HCT116 (cell line): Measurements from ENCODE around the gene PRDM1. TPM values are rescaled to one million over a fixed set of nuclear protein-coding genes. Genes with fewer than 3 reads are reported as not detected.

Source experiments
- ATAC-seq: fragments of 200-7000 bp; cut with Tn5 transposase; 2 replicates; pipeline ENCODE4 v1.9.1; 2020; ENCODE audit warnings: mild to moderate bottlenecking, moderate library complexity
- BruUV-seq: library from RNA; stranded (reverse); fragments of 400-500 nt; replicated peaks from 2 replicates; lab custom pipeline; 2021; lab: Mats Ljungman, UMichigan
- CTCF ChIA-PET: fragments of 300-600 bp; sonication (Branson Sonifier 250); formaldehyde crosslinking; loops from one replicate; lab custom pipeline; 2021; ENCODE audit warnings: antibody characterized with exemption; lab: Charles Lee
- POLR2A ChIA-PET: fragments of 300-600, 350-600 bp; sonication (Branson Sonifier 250); formaldehyde crosslinking; loops from one replicate; lab custom pipeline; 2021; ENCODE audit warnings: antibody characterized with exemption; lab: Charles Lee
- RAD21 ChIA-PET, 2 experiments: fragments of 300-600 bp; sonication (Branson Sonifier 250); formaldehyde crosslinking; loops; one replicate each; lab custom pipeline; 2023; ENCODE audit warnings: low total read pairs in 2 of 2; ENCODE audit not compliant: uncharacterized antibody in 2 of 2, unreplicated experiment in 2 of 2, low non-redundant PET in 1 of 2; lab: Charles Lee
- DNase-seq: peaks from one replicate; pipeline ENCODE4 v3.0.0-alpha.2; 2010; ENCODE audit warnings: low read depth, low spot score
- H2AFZ ChIP-seq: fragments of 200-600 bp; shearing (Covaris generic), sonication (generic); 2 replicates; pipeline ENCODE4 v1.6.1; 2017; ENCODE audit warnings: low read depth, mixed run types, mixed read lengths, antibody characterized with exemption, low read length; ENCODE audit not compliant: poor library complexity, severe bottlenecking
- H3K27ac ChIP-seq: 2 replicates; pipeline ENCODE4 v1.5.1; 2012; ENCODE audit warnings: low read depth, low read length
- H3K27me3 ChIP-seq: fragments of 200-600 bp; sonication (generic); 2 replicates; pipeline ENCODE4 v1.6.1; 2016; ENCODE audit warnings: mixed run types, low read length, mixed read lengths; ENCODE audit not compliant: insufficient read depth
- H3K36me3 ChIP-seq, 2 experiments: fragments of 200-500 bp in 1 of 2; fragments of 200-600 bp in 1 of 2; sonication (Bioruptor generic) in 1 of 2; sonication (generic) in 1 of 2; 2 replicates each; pipeline versions ENCODE4 v1.5.1 to v1.6.1; 2014 to 2016; ENCODE audit warnings: low read length in 2 of 2, inconsistent platforms in 1 of 2, mixed read lengths in 1 of 2, mixed run types in 1 of 2; ENCODE audit not compliant: insufficient read depth in 2 of 2, control insufficient read depth in 1 of 2
- H3K4me1 ChIP-seq, 2 experiments: fragments of 200-600 bp in 1 of 2; sonication (generic) in 1 of 2; 2 replicates each; pipeline versions ENCODE4 v1.5.1 to v1.6.1; 2012 to 2017; ENCODE audit warnings: low read length in 2 of 2, inconsistent platforms in 1 of 2, mild to moderate bottlenecking in 1 of 2, mixed read lengths in 1 of 2, mixed run types in 1 of 2, moderate library complexity in 1 of 2; ENCODE audit not compliant: insufficient read depth in 2 of 2, control insufficient read depth in 1 of 2
- H3K4me2 ChIP-seq: fragments of 200-600 bp; sonication (generic); 2 replicates; pipeline ENCODE4 v1.6.1; 2017; ENCODE audit warnings: mixed run types, low read length, mixed read lengths
- H3K4me3 ChIP-seq, 2 experiments: fragments of 200-600 bp in 1 of 2; sonication (generic) in 1 of 2; replicated peaks in 1 of 2; 2 replicates each; pipeline ENCODE4 v1.5.1; 2011 to 2016; ENCODE audit warnings: low read length in 2 of 2, control low read depth in 1 of 2, low read depth in 1 of 2, mild to moderate bottlenecking in 1 of 2, mixed read lengths in 1 of 2, mixed run types in 1 of 2
- H3K79me2 ChIP-seq: fragments of 200-600 bp; sonication (generic); 2 replicates; pipeline ENCODE4 v1.6.1; 2017; ENCODE audit warnings: mild to moderate bottlenecking, mixed run types, low read length, moderate library complexity, mixed read lengths; ENCODE audit not compliant: insufficient read depth
- H3K9ac ChIP-seq: fragments of 200-600 bp; sonication (generic); 2 replicates; pipeline ENCODE4 v1.6.1; 2016; ENCODE audit warnings: low read length, mixed read lengths
- H3K9me2 ChIP-seq: fragments of 200-600 bp; sonication (generic), shearing (Covaris generic); 2 replicates; pipeline ENCODE4 v1.6.1; 2017; ENCODE audit warnings: mixed run types, mild to moderate bottlenecking, moderate library complexity; ENCODE audit not compliant: insufficient read depth
- H3K9me3 ChIP-seq, 2 experiments: fragments of 200-500 bp in 1 of 2; fragments of 200-600 bp in 1 of 2; sonication (Bioruptor generic) in 1 of 2; sonication (generic) in 1 of 2; 2 replicates each; pipeline ENCODE4 v1.6.1; 2014 to 2017; ENCODE audit warnings: low read length in 2 of 2, mixed read lengths in 2 of 2, inconsistent platforms in 1 of 2, low read depth in 1 of 2, mild to moderate bottlenecking in 1 of 2, mixed run types in 1 of 2, moderate library complexity in 1 of 2; ENCODE audit not compliant: control insufficient read depth in 1 of 2, insufficient read depth in 1 of 2
- H4K20me1 ChIP-seq: fragments of 200-600 bp; sonication (generic), shearing (Covaris generic); 2 replicates; pipeline ENCODE4 v1.6.1; 2017; ENCODE audit warnings: mixed run types, mild to moderate bottlenecking, moderate library complexity; ENCODE audit not compliant: insufficient read depth
- ATF3 ChIP-seq: IDR thresholded peaks from 2 replicates; pipeline ENCODE4 v1.6.1; 2012
- CBX3 ChIP-seq: IDR thresholded peaks from 2 replicates; pipeline ENCODE4 v1.6.1; 2012; ENCODE audit warnings: low read depth
- CEBPB ChIP-seq: IDR thresholded peaks from 2 replicates; pipeline ENCODE4 v1.6.1; 2012; ENCODE audit warnings: low read depth
- EGR1 ChIP-seq: IDR thresholded peaks from 2 replicates; pipeline ENCODE4 v1.6.1; 2012; ENCODE audit warnings: low read depth
- ELF1 ChIP-seq: IDR thresholded peaks from 2 replicates; pipeline ENCODE4 v1.6.1; 2012; ENCODE audit warnings: low read depth, borderline replicate concordance
- EZH2 ChIP-seq: fragments of 200-600 bp; sonication (generic); IDR thresholded peaks from 2 replicates; pipeline ENCODE4 v1.6.1; 2017; ENCODE audit warnings: antibody characterized with exemption, mixed run types
- FOSL1 ChIP-seq: IDR thresholded peaks from 2 replicates; pipeline ENCODE4 v1.6.1; 2012; ENCODE audit warnings: low read depth
- JUND ChIP-seq: IDR thresholded peaks from 2 replicates; pipeline ENCODE4 v1.6.1; 2012
- POLR2A ChIP-seq: IDR thresholded peaks from 2 replicates; pipeline ENCODE4 v1.7.0; 2011; ENCODE audit warnings: borderline replicate concordance; ENCODE audit not compliant: insufficient read depth, insufficient read length; ENCODE audit errors: extremely low read depth
- POLR2AphosphoS5 ChIP-seq: IDR thresholded peaks from 2 replicates; pipeline ENCODE4 v1.6.1; 2011; ENCODE audit warnings: mild to moderate bottlenecking, low read depth, low read length, moderate library complexity
- RAD21 ChIP-seq: IDR thresholded peaks from 2 replicates; pipeline ENCODE4 v1.6.1; 2012; ENCODE audit warnings: low read depth, mild to moderate bottlenecking
- SIN3A ChIP-seq: IDR thresholded peaks from 2 replicates; pipeline ENCODE4 v1.6.1; 2012; ENCODE audit warnings: low read depth
- SP1 ChIP-seq: IDR thresholded peaks from 2 replicates; pipeline ENCODE4 v1.6.1; 2012; ENCODE audit warnings: low read depth
- SRF ChIP-seq: IDR thresholded peaks from 2 replicates; pipeline ENCODE4 v1.6.1; 2012; ENCODE audit warnings: low read depth
- TCF7L2 ChIP-seq: IDR thresholded peaks from 2 replicates; pipeline ENCODE4 v1.7.0; 2011; ENCODE audit warnings: borderline replicate concordance, inconsistent platforms; ENCODE audit not compliant: insufficient read depth, insufficient read length; ENCODE audit errors: extremely low read depth
- YY1 ChIP-seq: IDR thresholded peaks from 2 replicates; pipeline ENCODE4 v1.6.1; 2011; ENCODE audit warnings: low read length, low read depth, moderate library complexity, mild to moderate bottlenecking; ENCODE audit not compliant: insufficient replicate concordance; ENCODE audit errors: extremely low read depth
- ZNF274 ChIP-seq: fragments of 200-500 bp; sonication (Bioruptor generic); IDR thresholded peaks from 2 replicates; pipeline ENCODE4 v1.6.1; 2014; ENCODE audit warnings: mild to moderate bottlenecking, low read depth, low read length, inconsistent platforms
- intact Hi-C: fragments of 100-400 bp; cut with micrococcal nuclease; formaldehyde crosslinking; loops from 2 replicates; pipeline ENCODE4 v1.10.0; 2022
- total RNA-seq: library from RNA; stranded (reverse); gene quantifications from one replicate; pipeline ENCODE4 v1.2.1, GENCODE V29; 2021; ENCODE audit not compliant: unreplicated experiment
- TF ChIP-seq, protein P1 (sequence below): IDR thresholded peaks from 2 replicates; pipeline ENCODE4 v1.6.1; 2012
- TF ChIP-seq, protein P2 (sequence below), 3 experiments: fragments of 200-600 bp in 1 of 3; sonication (generic) in 1 of 3; IDR thresholded peaks in 2 of 3; conservative IDR thresholded peaks in 1 of 3; 2 replicates each; pipeline ENCODE4 v1.5.1; 2012 to 2017; ENCODE audit warnings: low read depth in 2 of 3, low read length in 2 of 3, antibody characterized with exemption in 1 of 3, borderline replicate concordance in 1 of 3, control low read depth in 1 of 3, mild to moderate bottlenecking in 1 of 3, mixed read lengths in 1 of 3, mixed run types in 1 of 3, moderate library complexity in 1 of 3; ENCODE audit not compliant: insufficient read depth in 1 of 3

The PRDM1 gene
- total RNA-seq, 1 experiment from 2014 or later = 3.4 TPM

DNA sequence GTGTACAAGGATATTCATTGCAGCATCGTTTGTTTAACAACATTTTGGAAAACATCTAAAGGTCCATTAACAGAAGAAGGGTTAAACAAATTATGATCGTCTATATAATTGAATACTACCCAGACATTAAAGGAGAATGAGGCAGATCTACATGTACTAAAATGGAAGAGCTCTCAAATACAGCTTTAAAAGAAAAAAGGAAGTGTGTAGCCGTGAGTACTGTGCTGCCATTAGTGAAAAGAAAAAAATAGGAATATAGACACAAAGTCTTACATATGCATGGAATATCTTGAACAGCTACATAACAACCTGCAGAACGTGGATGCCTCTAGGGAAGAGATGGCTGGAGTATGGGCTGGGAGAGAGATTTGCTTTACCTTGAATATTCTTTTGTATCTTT is 37.9 kb downstream of the PRDM1 start:
- H3K36me3 ChIP-seq = no peaks in the 10 kb centered on the region
- no peak overlapping the region for H3K27ac ChIP-seq
- H4K20me1 ChIP-seq = no peaks in the 10 kb centered on the region
- POLR2A ChIA-PET = no interaction called here
- no peaks in the 10 kb centered on the region for H3K9me3 ChIP-seq
- H3K9ac ChIP-seq = no peak overlapping the region
- intact Hi-C loops = no loop called here
- CTCF ChIA-PET = interaction anchor here (1.3 kb wide), 1 partner anchor 100 kb away, joined by 3 read pairs; no protein-coding TSS in a partner anchor
- DNase-seq (no peak), ATAC-seq (no peak)
- H3K4me1 ChIP-seq = peaks cover 0 to 22% of the 10 kb centered on the region in 2 experiments; a peak in 3 of 4 replicates
- H3K4me3 ChIP-seq = no peak overlapping the region
- no peaks in the 10 kb centered on the region for H3K9me2 ChIP-seq
- RAD21 ChIA-PET = no interaction called here
- H3K27me3 ChIP-seq = no peaks in the 10 kb centered on the region
- H3K79me2 ChIP-seq = no peaks in the 10 kb centered on the region
- BruUV-seq = no TSS peak
- TF ChIP-seq CBX3 (no peak), SP1 (no peak), SIN3A (no peak)
- TF ChIP-seq, protein P1, sequence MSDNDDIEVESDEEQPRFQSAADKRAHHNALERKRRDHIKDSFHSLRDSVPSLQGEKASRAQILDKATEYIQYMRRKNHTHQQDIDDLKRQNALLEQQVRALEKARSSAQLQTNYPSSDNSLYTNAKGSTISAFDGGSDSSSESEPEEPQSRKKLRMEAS = no peak
- H2AFZ ChIP-seq = no peak overlapping the region
- H3K4me2 ChIP-seq = no peak overlapping the region

DNA sequence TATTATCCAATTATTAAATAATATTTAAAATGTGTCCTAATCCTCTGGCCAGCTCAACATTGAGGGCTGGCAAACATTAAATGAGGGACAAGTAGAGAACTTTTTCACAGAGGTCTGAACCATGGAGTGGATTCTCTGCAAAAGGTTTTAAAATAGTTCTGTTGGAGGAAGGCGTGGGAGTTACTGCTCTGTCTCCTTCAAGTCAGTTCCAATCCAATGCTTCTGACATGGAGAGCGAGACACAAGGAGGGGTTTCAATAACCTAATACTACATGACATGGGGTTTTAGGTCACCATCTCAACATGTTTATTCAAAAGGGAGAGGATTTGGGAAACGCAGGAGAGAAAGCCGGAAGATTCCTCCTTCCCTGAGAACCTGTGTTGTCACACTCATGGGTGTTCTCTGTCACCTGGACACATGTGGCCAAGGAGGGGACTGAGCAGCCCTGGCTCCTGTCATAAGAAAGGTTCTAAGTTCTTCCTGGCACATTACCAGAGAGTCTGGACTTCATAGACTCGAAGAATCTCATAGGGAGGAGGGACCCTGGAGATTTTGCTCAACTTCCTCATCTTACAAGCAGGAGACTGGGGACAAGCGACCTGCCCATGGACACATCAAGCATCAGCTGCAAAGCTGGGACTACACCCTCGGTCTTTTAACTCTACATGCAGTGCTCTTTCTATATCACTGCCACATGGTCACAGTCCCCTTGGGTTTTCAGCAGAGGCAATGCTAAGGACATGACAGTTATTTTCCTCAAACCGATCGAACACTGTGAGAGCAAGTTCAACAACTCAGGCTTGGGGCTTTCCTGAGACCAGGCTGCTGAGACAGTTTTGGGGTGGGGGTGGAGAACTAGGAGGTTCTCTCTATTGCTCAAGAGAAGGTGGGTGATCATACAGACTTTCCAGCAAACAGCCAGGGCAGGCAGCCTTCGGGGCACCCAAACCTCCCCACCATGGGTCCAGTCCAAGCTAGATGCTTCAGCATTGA is 38.6 kb downstream of the PRDM1 start:
- no peaks in the 10 kb centered on the region for H4K20me1 ChIP-seq
- H3K27me3 ChIP-seq = no peaks in the 10 kb centered on the region
- H3K27ac ChIP-seq = no peak overlapping the region
- BruUV-seq = no TSS peak
- no peak overlapping the region for H3K4me3 ChIP-seq
- ChIA-PET CTCF (no interaction called here), RAD21 (no interaction called here), POLR2A (no interaction called here)
- intact Hi-C loops = no loop called here
- TF ChIP-seq SIN3A (no peak), POLR2AphosphoS5 (no peak), ATF3 (no peak), FOSL1 (no peak), YY1 (no peak), SRF (no peak), ZNF274 (no peak), JUND (no peak), POLR2A (no peak), EGR1 (no peak), EZH2 (no peak), CEBPB (no peak), RAD21 (no peak), TCF7L2 (no peak), ELF1 (no peak)
- TF ChIP-seq, protein P2, sequence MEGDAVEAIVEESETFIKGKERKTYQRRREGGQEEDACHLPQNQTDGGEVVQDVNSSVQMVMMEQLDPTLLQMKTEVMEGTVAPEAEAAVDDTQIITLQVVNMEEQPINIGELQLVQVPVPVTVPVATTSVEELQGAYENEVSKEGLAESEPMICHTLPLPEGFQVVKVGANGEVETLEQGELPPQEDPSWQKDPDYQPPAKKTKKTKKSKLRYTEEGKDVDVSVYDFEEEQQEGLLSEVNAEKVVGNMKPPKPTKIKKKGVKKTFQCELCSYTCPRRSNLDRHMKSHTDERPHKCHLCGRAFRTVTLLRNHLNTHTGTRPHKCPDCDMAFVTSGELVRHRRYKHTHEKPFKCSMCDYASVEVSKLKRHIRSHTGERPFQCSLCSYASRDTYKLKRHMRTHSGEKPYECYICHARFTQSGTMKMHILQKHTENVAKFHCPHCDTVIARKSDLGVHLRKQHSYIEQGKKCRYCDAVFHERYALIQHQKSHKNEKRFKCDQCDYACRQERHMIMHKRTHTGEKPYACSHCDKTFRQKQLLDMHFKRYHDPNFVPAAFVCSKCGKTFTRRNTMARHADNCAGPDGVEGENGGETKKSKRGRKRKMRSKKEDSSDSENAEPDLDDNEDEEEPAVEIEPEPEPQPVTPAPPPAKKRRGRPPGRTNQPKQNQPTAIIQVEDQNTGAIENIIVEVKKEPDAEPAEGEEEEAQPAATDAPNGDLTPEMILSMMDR (IDR thresholded peaks at IDR 0.05 in 2 of 3, conservative IDR thresholded peaks at IDR 0.05 in 1 of 3; ENCODE audit: borderline replicate concordance in 1 of 3, insufficient read depth in 1 of 3, low read depth in 2 of 3, low read length in 2 of 3) = no peak
- no peaks in the 10 kb centered on the region for H3K79me2 ChIP-seq
- ATAC-seq = no peak
- H3K4me1 ChIP-seq = peaks cover 0 to 22% of the 10 kb centered on the region in 2 experiments; a peak in 3 of 4 replicates
- no peak overlapping the region for H3K4me2 ChIP-seq
- H2AFZ ChIP-seq = no peak overlapping the region
- H3K9me3 ChIP-seq = no peaks in the 10 kb centered on the region
- no peaks in the 10 kb centered on the region for H3K36me3 ChIP-seq
- DNase-seq = no peak
- no peak overlapping the region for H3K9ac ChIP-seq
- no peaks in the 10 kb centered on the region for H3K9me2 ChIP-seq
